Measurements from ENCODE around the gene CCDC182.

DNA sequence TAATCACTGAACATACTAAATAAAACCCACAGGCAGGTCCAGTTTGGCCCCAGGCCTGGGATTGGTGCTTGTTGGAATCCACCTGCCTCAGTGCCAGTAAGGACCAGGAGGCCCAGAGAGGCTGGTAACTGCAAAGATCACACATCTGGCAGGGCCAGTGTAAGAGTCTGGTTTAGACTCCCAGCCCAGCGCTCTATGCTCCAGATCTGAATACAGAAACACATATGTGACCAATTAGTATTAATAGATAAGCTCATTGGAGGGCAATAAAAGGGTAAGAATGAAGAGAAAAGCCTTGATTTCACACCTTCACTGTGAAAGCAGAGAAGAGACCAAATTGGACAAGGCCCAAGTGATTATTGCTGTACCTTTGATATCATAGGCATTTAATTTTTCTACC lies 13.6 kb upstream of the CCDC182 start:
- no peak for TF ChIP-seq CTCF (IDR thresholded peaks at IDR 0.05)
- TF ChIP-seq POLR2A (IDR thresholded peaks at IDR 0.05) = no peak
- TF ChIP-seq EP300 (IDR thresholded peaks at IDR 0.05) = no peak
- TF ChIP-seq POLR2AphosphoS5 (IDR thresholded peaks at IDR 0.05) = no peak

Data from upper lobe of left lung (tissue), 4 donors.